ENCODE data around the gene CTCFL.

CTCFL gene

GRCh38 chr20:57464642-57465211, 60.2 kb downstream of the CTCFL start:
- no peak for DNase-seq (ENCODE audit: low read depth)

GRCh38 chr20:57462781-57463180, 62.2 kb downstream of the CTCFL start:
- DNase-seq (ENCODE audit: low read depth) = no peak

- no peak for DNase-seq (ENCODE audit: low read depth)
Observed at GRCh38 chr20:57461726-57462125, 63.2 kb downstream of the CTCFL start.

- DNase-seq (ENCODE audit: low read depth) = no peak
Observed at GRCh38 chr20:57460781-57461465, 64.0 kb downstream of the CTCFL start.

GRCh38 chr20:57459897-57460296, 65.0 kb downstream of the CTCFL start:
- no peak for DNase-seq (ENCODE audit: low read depth)

GRCh38 chr20:57459278-57459677, 65.7 kb downstream of the CTCFL start:
- DNase-seq (ENCODE audit: low read depth) = no peak

- no peak for DNase-seq (ENCODE audit: low read depth)
Observed at GRCh38 chr20:57458400-57459160, 66.4 kb downstream of the CTCFL start.

- no peak for DNase-seq (ENCODE audit: low read depth)
Observed at GRCh38 chr20:57457243-57458095, 67.5 kb downstream of the CTCFL start.

GRCh38 chr20:57456116-57456515, 68.8 kb downstream of the CTCFL start:
- no peak for DNase-seq (ENCODE audit: low read depth)

- DNase-seq (ENCODE audit: low read depth) = no peak
Observed at GRCh38 chr20:57455386-57455785, 69.6 kb downstream of the CTCFL start.

GRCh38 chr20:57451795-57452661, 72.9 kb downstream of the CTCFL start:
- no peak for DNase-seq (ENCODE audit: low read depth)

- DNase-seq (ENCODE audit: low read depth) = no peak
Observed at GRCh38 chr20:57451431-57451794, 73.5 kb downstream of the CTCFL start.

- no peak for DNase-seq (ENCODE audit: low read depth)
Observed at GRCh38 chr20:57450931-57451330, 74.0 kb downstream of the CTCFL start.

GRCh38 chr20:57450419-57450818, 74.5 kb downstream of the CTCFL start:
- DNase-seq (ENCODE audit: low read depth) = no peak

GRCh38 chr20:57449398-57450354, 75.3 kb downstream of the CTCFL start:
- no peak for DNase-seq (ENCODE audit: low read depth)

GRCh38 chr20:57448764-57449354, 76.1 kb downstream of the CTCFL start:
- DNase-seq (ENCODE audit: low read depth) = no peak

Data from GM04504 (cell line).